ENCODE results near the gene SMURF2. TPM values are rescaled to one million over a fixed set of nuclear protein-coding genes. Genes with fewer than 3 reads are reported as not detected.

SMURF2 gene
- total RNA-seq, 1 experiment from 2014 or later, result 23.0 TPM

GRCh38 chr17:64527914-64528313 lies 134.2 kb downstream of the SMURF2 start:
- Mint-ChIP-seq H3K9me3 (no peaks in the 10 kb centered on the region), H3K36me3 (peaks cover 83% of the 10 kb centered on the region), H3K4me1 (no peaks in the 10 kb centered on the region), H3K4me3 (no peak overlapping the region), H3K27ac (no peak overlapping the region), H3K27me3 (ENCODE audit: low read depth) (no peaks in the 10 kb centered on the region)
- ATAC-seq, result no peak
- no peak for DNase-seq (ENCODE audit: low spot score)
- TF ChIP-seq MLX (CRISPR knock-in tag; IDR thresholded peaks at IDR 0.05), result no peak
- no peak for TF ChIP-seq ETV6 (CRISPR knock-in tag; IDR thresholded peaks at IDR 0.05)
- TF ChIP-seq ERG (CRISPR knock-in tag; IDR thresholded peaks at IDR 0.05), result no peak
- TF ChIP-seq PRDM15 (CRISPR knock-in tag; IDR thresholded peaks at IDR 0.05), result no peak
- no peak for TF ChIP-seq NR3C1 (CRISPR knock-in tag; conservative IDR thresholded peaks at IDR 0.05; ENCODE audit: low read depth)
- no peak for TF ChIP-seq IRF1 (CRISPR knock-in tag; IDR thresholded peaks at IDR 0.05)
- no peak for TF ChIP-seq MAX (CRISPR knock-in tag; IDR thresholded peaks at IDR 0.05)
- TF ChIP-seq HMGA2 (CRISPR knock-in tag; IDR thresholded peaks at IDR 0.05), result no peak
- TF ChIP-seq FOXP4 (CRISPR knock-in tag; IDR thresholded peaks at IDR 0.05), result no peak
- no peak for TF ChIP-seq ZNF232 (CRISPR knock-in tag; IDR thresholded peaks at IDR 0.05)
- TF ChIP-seq E2F1 (CRISPR knock-in tag; IDR thresholded peaks at IDR 0.05), result no peak
- TF ChIP-seq ZNF121 (CRISPR knock-in tag; IDR thresholded peaks at IDR 0.05), result no peak
- TF ChIP-seq ZNF317 (CRISPR knock-in tag; IDR thresholded peaks at IDR 0.05; ENCODE audit: borderline replicate concordance, low read depth), result no peak
- no peak for TF ChIP-seq E2F5 (CRISPR knock-in tag; IDR thresholded peaks at IDR 0.05)
- TF ChIP-seq ATF3 (CRISPR knock-in tag; conservative IDR thresholded peaks at IDR 0.05), result no peak
- no peak for TF ChIP-seq RELA (CRISPR knock-in tag; IDR thresholded peaks at IDR 0.05; ENCODE audit: borderline replicate concordance)
- no peak for TF ChIP-seq ZNF425 (CRISPR knock-in tag; conservative IDR thresholded peaks at IDR 0.05)
- ChIA-PET POLR2A (no interaction called here), CTCF (no interaction called here)

All from WTC11 (cell line).